HCT116 (cell line): ENCODE data around the gene MDFIC. TPM values are rescaled to one million over a fixed set of nuclear protein-coding genes. Genes with fewer than 3 reads are reported as not detected.

Source experiments
- ATAC-seq: fragments of 200-7000 bp; cut with Tn5 transposase; 2 replicates; pipeline ENCODE4 v1.9.1; 2020; ENCODE audit warnings: mild to moderate bottlenecking, moderate library complexity
- BruUV-seq: library from RNA; stranded (reverse); fragments of 400-500 nt; replicated peaks from 2 replicates; lab custom pipeline; 2021; lab: Mats Ljungman, UMichigan
- CTCF ChIA-PET: fragments of 300-600 bp; sonication (Branson Sonifier 250); formaldehyde crosslinking; loops from one replicate; lab custom pipeline; 2021; ENCODE audit warnings: antibody characterized with exemption; lab: Charles Lee
- POLR2A ChIA-PET: fragments of 300-600, 350-600 bp; sonication (Branson Sonifier 250); formaldehyde crosslinking; loops from one replicate; lab custom pipeline; 2021; ENCODE audit warnings: antibody characterized with exemption; lab: Charles Lee
- RAD21 ChIA-PET, 2 experiments: fragments of 300-600 bp; sonication (Branson Sonifier 250); formaldehyde crosslinking; loops; one replicate each; lab custom pipeline; 2023; ENCODE audit warnings: low total read pairs in 2 of 2; ENCODE audit not compliant: uncharacterized antibody in 2 of 2, unreplicated experiment in 2 of 2, low non-redundant PET in 1 of 2; lab: Charles Lee
- DNase-seq: peaks from one replicate; pipeline ENCODE4 v3.0.0-alpha.2; 2010; ENCODE audit warnings: low read depth, low spot score
- H2AFZ ChIP-seq: fragments of 200-600 bp; shearing (Covaris generic), sonication (generic); 2 replicates; pipeline ENCODE4 v1.6.1; 2017; ENCODE audit warnings: low read depth, mixed run types, mixed read lengths, antibody characterized with exemption, low read length; ENCODE audit not compliant: poor library complexity, severe bottlenecking
- H3K27ac ChIP-seq: 2 replicates; pipeline ENCODE4 v1.5.1; 2012; ENCODE audit warnings: low read depth, low read length
- H3K27me3 ChIP-seq: fragments of 200-600 bp; sonication (generic); 2 replicates; pipeline ENCODE4 v1.6.1; 2016; ENCODE audit warnings: mixed run types, low read length, mixed read lengths; ENCODE audit not compliant: insufficient read depth
- H3K36me3 ChIP-seq, 2 experiments: fragments of 200-500 bp in 1 of 2; fragments of 200-600 bp in 1 of 2; sonication (Bioruptor generic) in 1 of 2; sonication (generic) in 1 of 2; 2 replicates each; pipeline versions ENCODE4 v1.5.1 to v1.6.1; 2014 to 2016; ENCODE audit warnings: low read length in 2 of 2, inconsistent platforms in 1 of 2, mixed read lengths in 1 of 2, mixed run types in 1 of 2; ENCODE audit not compliant: insufficient read depth in 2 of 2, control insufficient read depth in 1 of 2
- H3K4me1 ChIP-seq, 2 experiments: fragments of 200-600 bp in 1 of 2; sonication (generic) in 1 of 2; 2 replicates each; pipeline versions ENCODE4 v1.5.1 to v1.6.1; 2012 to 2017; ENCODE audit warnings: low read length in 2 of 2, inconsistent platforms in 1 of 2, mild to moderate bottlenecking in 1 of 2, mixed read lengths in 1 of 2, mixed run types in 1 of 2, moderate library complexity in 1 of 2; ENCODE audit not compliant: insufficient read depth in 2 of 2, control insufficient read depth in 1 of 2
- H3K4me2 ChIP-seq: fragments of 200-600 bp; sonication (generic); 2 replicates; pipeline ENCODE4 v1.6.1; 2017; ENCODE audit warnings: mixed run types, low read length, mixed read lengths
- H3K4me3 ChIP-seq, 2 experiments: fragments of 200-600 bp in 1 of 2; sonication (generic) in 1 of 2; replicated peaks in 1 of 2; 2 replicates each; pipeline ENCODE4 v1.5.1; 2011 to 2016; ENCODE audit warnings: low read length in 2 of 2, control low read depth in 1 of 2, low read depth in 1 of 2, mild to moderate bottlenecking in 1 of 2, mixed read lengths in 1 of 2, mixed run types in 1 of 2
- H3K79me2 ChIP-seq: fragments of 200-600 bp; sonication (generic); 2 replicates; pipeline ENCODE4 v1.6.1; 2017; ENCODE audit warnings: mild to moderate bottlenecking, mixed run types, low read length, moderate library complexity, mixed read lengths; ENCODE audit not compliant: insufficient read depth
- H3K9ac ChIP-seq: fragments of 200-600 bp; sonication (generic); 2 replicates; pipeline ENCODE4 v1.6.1; 2016; ENCODE audit warnings: low read length, mixed read lengths
- H3K9me2 ChIP-seq: fragments of 200-600 bp; sonication (generic), shearing (Covaris generic); 2 replicates; pipeline ENCODE4 v1.6.1; 2017; ENCODE audit warnings: mixed run types, mild to moderate bottlenecking, moderate library complexity; ENCODE audit not compliant: insufficient read depth
- H3K9me3 ChIP-seq, 2 experiments: fragments of 200-500 bp in 1 of 2; fragments of 200-600 bp in 1 of 2; sonication (Bioruptor generic) in 1 of 2; sonication (generic) in 1 of 2; 2 replicates each; pipeline ENCODE4 v1.6.1; 2014 to 2017; ENCODE audit warnings: low read length in 2 of 2, mixed read lengths in 2 of 2, inconsistent platforms in 1 of 2, low read depth in 1 of 2, mild to moderate bottlenecking in 1 of 2, mixed run types in 1 of 2, moderate library complexity in 1 of 2; ENCODE audit not compliant: control insufficient read depth in 1 of 2, insufficient read depth in 1 of 2
- H4K20me1 ChIP-seq: fragments of 200-600 bp; sonication (generic), shearing (Covaris generic); 2 replicates; pipeline ENCODE4 v1.6.1; 2017; ENCODE audit warnings: mixed run types, mild to moderate bottlenecking, moderate library complexity; ENCODE audit not compliant: insufficient read depth
- ATF3 ChIP-seq: IDR thresholded peaks from 2 replicates; pipeline ENCODE4 v1.6.1; 2012
- CEBPB ChIP-seq: IDR thresholded peaks from 2 replicates; pipeline ENCODE4 v1.6.1; 2012; ENCODE audit warnings: low read depth
- EGR1 ChIP-seq: IDR thresholded peaks from 2 replicates; pipeline ENCODE4 v1.6.1; 2012; ENCODE audit warnings: low read depth
- ELF1 ChIP-seq: IDR thresholded peaks from 2 replicates; pipeline ENCODE4 v1.6.1; 2012; ENCODE audit warnings: low read depth, borderline replicate concordance
- EZH2 ChIP-seq: fragments of 200-600 bp; sonication (generic); IDR thresholded peaks from 2 replicates; pipeline ENCODE4 v1.6.1; 2017; ENCODE audit warnings: antibody characterized with exemption, mixed run types
- EZH2phosphoT487 ChIP-seq: fragments of 200-600 bp; IDR thresholded peaks from 2 replicates; pipeline ENCODE4 v1.6.1; 2018; ENCODE audit warnings: antibody characterized with exemption, borderline replicate concordance
- FOSL1 ChIP-seq: IDR thresholded peaks from 2 replicates; pipeline ENCODE4 v1.6.1; 2012; ENCODE audit warnings: low read depth
- JUND ChIP-seq: IDR thresholded peaks from 2 replicates; pipeline ENCODE4 v1.6.1; 2012
- MAX ChIP-seq: IDR thresholded peaks from 2 replicates; pipeline ENCODE4 v1.6.1; 2012
- POLR2A ChIP-seq: IDR thresholded peaks from 2 replicates; pipeline ENCODE4 v1.7.0; 2011; ENCODE audit warnings: borderline replicate concordance; ENCODE audit not compliant: insufficient read depth, insufficient read length; ENCODE audit errors: extremely low read depth
- POLR2AphosphoS5 ChIP-seq: IDR thresholded peaks from 2 replicates; pipeline ENCODE4 v1.6.1; 2011; ENCODE audit warnings: mild to moderate bottlenecking, low read depth, low read length, moderate library complexity
- RAD21 ChIP-seq: IDR thresholded peaks from 2 replicates; pipeline ENCODE4 v1.6.1; 2012; ENCODE audit warnings: low read depth, mild to moderate bottlenecking
- REST ChIP-seq: IDR thresholded peaks from 2 replicates; pipeline ENCODE4 v1.6.1; 2012; ENCODE audit warnings: low read depth
- SP1 ChIP-seq: IDR thresholded peaks from 2 replicates; pipeline ENCODE4 v1.6.1; 2012; ENCODE audit warnings: low read depth
- TCF7L2 ChIP-seq: IDR thresholded peaks from 2 replicates; pipeline ENCODE4 v1.7.0; 2011; ENCODE audit warnings: borderline replicate concordance, inconsistent platforms; ENCODE audit not compliant: insufficient read depth, insufficient read length; ENCODE audit errors: extremely low read depth
- ZFX ChIP-seq: fragments of 450-650 bp; IDR thresholded peaks from 2 replicates; pipeline ENCODE4 v1.6.1; 2017
- ZNF274 ChIP-seq: fragments of 200-500 bp; sonication (Bioruptor generic); IDR thresholded peaks from 2 replicates; pipeline ENCODE4 v1.6.1; 2014; ENCODE audit warnings: mild to moderate bottlenecking, low read depth, low read length, inconsistent platforms
- intact Hi-C: fragments of 100-400 bp; cut with micrococcal nuclease; formaldehyde crosslinking; loops from 2 replicates; pipeline ENCODE4 v1.10.0; 2022
- total RNA-seq: library from RNA; stranded (reverse); gene quantifications from one replicate; pipeline ENCODE4 v1.2.1, GENCODE V29; 2021; ENCODE audit not compliant: unreplicated experiment

Gene MDFIC
- total RNA-seq, 1 experiment from 2014 or later, result 8.3 TPM

GRCh38 chr7:115044224-115044623 lies 122.3 kb downstream of the MDFIC start:
- Histone ChIP-seq H2AFZ (no peak overlapping the region), H3K27me3 (no peaks in the 10 kb centered on the region), H3K9me3 (no peaks in the 10 kb centered on the region), H4K20me1 (no peaks in the 10 kb centered on the region), H3K4me3 (no peak overlapping the region), H3K9ac (no peak overlapping the region), H3K4me2 (no peak overlapping the region), H3K36me3 (no peaks in the 10 kb centered on the region), H3K4me1 (no peaks in the 10 kb centered on the region), H3K79me2 (no peaks in the 10 kb centered on the region), H3K9me2 (no peaks in the 10 kb centered on the region), H3K27ac (no peak overlapping the region)
- RAD21 ChIA-PET, result no interaction called here
- no TSS peak for BruUV-seq
- no peak for ATAC-seq
- POLR2A ChIA-PET, result no interaction called here
- TF ChIP-seq SP1 (no peak), MAX (no peak), EZH2phosphoT487 (no peak), POLR2AphosphoS5 (no peak), ZFX (no peak), EGR1 (no peak), RAD21 (no peak), ATF3 (no peak), TCF7L2 (no peak)
- DNase-seq, result no peak
- CTCF ChIA-PET, result no interaction called here
- intact Hi-C loops, result no loop called here

- no peaks in the 10 kb centered on the region for H3K9me3 ChIP-seq
- no peak overlapping the region for H2AFZ ChIP-seq
- H3K4me2 ChIP-seq, result no peak overlapping the region
- no peak for DNase-seq
- no peaks in the 10 kb centered on the region for H3K9me2 ChIP-seq
- ChIA-PET CTCF (no interaction called here), POLR2A (no interaction called here), RAD21 (no interaction called here)
- H3K27ac ChIP-seq, result no peak overlapping the region
- no peaks in the 10 kb centered on the region for H3K79me2 ChIP-seq
- BruUV-seq, result no TSS peak
- no peaks in the 10 kb centered on the region for H3K27me3 ChIP-seq
- no peak overlapping the region for H3K9ac ChIP-seq
- ATAC-seq, result no peak
- H3K36me3 ChIP-seq, result no peaks in the 10 kb centered on the region
- intact Hi-C loops, result no loop called here
- H3K4me1 ChIP-seq, result no peaks in the 10 kb centered on the region
- H4K20me1 ChIP-seq, result no peaks in the 10 kb centered on the region
- no peak overlapping the region for H3K4me3 ChIP-seq
- TF ChIP-seq REST (no peak), POLR2AphosphoS5 (no peak), EZH2 (no peak), JUND (no peak), POLR2A (no peak), FOSL1 (no peak), RAD21 (no peak), ZNF274 (no peak), EGR1 (no peak), MAX (no peak), CEBPB (no peak), ELF1 (no peak)
Observed at GRCh38 chr7:115047958-115048720, 126.2 kb downstream of the MDFIC start.
